GM19023 (cell line): ENCODE measurements around the gene PDCD1.
"Not testable (repeated sequence)": the region's sequence is repeated elsewhere in the genome, so short reads cannot be mapped to it uniquely, and the experiment has no call there.

Experiments
- ATAC-seq: cut with Tn5 transposase; IDR thresholded peaks from one replicate; pipeline ENCODE4 v1.9.1; 2021; ENCODE audit warnings: mild to moderate bottlenecking, moderate library complexity; ENCODE audit not compliant: unreplicated experiment

PDCD1 gene

DNA sequence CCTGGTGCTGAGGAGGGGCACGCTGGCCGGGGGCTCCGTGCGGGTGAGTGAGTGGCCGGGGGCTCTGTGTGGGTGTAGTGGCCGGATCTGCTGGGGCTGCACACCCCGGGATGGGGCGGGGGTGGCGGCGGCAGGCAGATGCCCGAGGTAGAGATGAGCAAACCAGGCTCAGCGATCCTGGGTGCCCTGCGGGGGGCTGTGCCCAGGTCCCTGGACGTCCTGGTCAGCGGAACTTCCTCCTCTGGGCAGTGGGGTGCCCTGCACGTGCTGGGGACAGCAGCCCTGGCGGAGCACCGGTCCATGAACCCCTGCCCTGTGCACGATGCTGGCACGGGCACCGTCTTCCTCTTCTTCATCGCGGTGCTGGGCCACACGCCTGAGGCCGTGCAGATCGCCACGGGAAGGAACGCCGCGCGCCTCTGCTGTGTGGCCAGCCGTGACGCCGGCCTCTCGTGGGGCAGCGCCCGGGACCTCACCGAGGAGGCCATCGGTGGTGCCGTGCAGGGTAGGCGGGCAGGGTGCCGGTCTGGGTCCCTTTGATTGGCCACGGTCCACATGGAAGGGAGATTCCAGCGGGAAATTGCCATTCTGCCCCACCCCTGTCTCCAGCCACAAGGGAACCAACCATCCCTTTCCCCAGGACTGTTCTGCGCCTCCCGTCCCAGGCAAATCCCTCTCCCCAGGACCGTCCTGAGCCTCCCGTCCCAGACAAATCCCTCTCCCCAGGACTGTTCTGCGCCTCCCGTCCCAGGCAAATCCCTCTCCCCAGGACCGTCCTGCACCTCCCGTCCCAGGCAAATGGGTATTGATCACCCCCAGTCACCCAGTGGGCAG lies 43.8 kb downstream of the PDCD1 start:
- no peak for ATAC-seq

DNA sequence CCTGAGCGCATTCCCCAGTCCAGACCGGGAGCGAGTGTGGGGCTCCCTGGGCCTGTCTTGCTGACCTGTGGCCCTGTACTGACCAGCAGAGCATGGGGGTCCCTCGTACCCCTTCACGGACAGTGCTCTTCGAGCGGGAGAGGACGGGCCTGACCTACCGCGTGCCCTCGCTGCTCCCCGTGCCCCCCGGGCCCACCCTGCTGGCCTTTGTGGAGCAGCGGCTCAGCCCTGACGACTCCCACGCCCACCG lies 44.4 kb downstream of the PDCD1 start:
- ATAC-seq = no peak

DNA sequence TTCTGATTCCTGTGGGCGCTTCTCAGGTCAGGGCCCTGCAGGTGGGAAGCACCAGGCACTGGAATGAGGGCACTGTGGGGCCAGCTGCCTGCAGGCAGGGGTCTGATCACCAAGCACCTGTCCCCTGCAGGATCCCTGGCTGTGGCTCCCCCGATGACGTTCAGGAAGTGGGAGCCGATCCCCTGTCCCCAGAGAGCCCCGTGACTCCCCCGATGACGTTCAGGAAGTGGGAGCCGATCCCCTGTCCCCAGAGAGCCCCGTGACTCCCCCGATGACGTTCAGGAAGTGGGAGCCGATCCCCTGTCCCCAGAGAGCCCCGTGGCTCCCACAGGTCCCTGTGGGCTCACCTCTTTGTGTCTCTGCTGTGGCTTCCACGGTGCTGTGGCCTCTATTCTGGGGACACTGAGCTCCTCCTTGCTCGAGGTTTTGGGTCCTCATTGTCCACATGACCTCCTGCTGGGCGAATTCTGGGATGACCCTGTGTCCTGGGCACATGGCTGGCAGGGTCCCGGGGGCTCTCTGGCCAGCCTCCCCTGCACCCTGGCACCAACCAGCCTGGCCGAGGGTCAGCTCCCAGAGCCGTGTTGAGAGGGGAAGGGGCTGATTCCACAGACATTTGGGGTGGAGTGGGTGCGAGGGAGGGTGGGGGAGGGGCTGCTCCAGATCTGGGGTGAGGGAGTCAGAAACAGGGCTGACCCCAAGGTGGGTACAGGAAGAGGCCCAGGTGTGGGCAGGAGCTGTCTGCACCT lies 44.9 kb downstream of the PDCD1 start:
- ATAC-seq = no peak

DNA sequence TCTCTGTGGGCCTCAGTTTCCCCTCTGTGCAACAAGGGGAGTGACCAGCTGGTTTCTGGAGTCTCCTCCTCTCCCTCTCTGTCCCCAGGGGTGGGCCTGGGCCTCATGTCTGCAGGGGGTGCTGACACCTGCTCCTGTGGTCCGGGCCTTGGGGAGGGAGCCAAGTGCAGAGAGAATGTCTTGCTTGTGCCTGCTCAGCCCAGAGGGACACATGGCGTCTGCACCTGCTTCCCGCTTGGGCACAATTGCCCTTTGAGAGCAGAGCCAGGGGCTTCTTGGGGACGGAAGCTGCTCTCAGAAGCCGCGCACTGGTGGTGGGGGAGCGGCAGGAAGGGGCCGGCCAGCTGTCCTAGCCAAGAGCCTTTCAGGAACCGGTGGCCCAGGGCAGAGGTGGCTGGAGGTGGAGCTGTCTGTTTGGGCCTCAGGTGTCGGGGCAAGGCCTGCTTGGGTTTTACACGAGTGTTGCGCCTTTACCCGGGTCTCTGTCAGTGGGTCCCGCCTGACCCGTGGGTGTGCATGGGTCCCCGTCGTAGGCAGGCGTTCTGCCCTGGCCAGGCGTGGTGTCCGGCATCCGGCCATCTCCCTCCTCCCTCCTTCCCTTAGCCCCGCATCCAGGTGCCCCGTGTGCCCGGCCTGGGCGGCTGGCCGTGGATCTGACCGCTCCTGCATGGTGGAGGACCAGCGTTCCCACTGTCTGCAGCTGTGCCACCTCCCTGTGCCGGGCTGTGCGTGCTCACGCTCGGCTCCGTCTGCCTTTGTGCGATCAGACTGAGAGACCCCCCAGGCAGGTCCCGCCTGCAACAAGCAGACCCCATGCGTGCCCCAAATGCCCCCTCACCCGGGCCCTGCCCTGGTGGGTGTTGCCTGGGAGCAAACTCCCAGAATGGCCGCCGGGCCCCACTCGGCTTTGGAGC lies 45.7 kb downstream of the PDCD1 start:
- no peak for ATAC-seq

- ATAC-seq = no peak
These were observed 46.6 kb downstream of the PDCD1 start for GRCh38 chr2:241811952-241812729.

DNA sequence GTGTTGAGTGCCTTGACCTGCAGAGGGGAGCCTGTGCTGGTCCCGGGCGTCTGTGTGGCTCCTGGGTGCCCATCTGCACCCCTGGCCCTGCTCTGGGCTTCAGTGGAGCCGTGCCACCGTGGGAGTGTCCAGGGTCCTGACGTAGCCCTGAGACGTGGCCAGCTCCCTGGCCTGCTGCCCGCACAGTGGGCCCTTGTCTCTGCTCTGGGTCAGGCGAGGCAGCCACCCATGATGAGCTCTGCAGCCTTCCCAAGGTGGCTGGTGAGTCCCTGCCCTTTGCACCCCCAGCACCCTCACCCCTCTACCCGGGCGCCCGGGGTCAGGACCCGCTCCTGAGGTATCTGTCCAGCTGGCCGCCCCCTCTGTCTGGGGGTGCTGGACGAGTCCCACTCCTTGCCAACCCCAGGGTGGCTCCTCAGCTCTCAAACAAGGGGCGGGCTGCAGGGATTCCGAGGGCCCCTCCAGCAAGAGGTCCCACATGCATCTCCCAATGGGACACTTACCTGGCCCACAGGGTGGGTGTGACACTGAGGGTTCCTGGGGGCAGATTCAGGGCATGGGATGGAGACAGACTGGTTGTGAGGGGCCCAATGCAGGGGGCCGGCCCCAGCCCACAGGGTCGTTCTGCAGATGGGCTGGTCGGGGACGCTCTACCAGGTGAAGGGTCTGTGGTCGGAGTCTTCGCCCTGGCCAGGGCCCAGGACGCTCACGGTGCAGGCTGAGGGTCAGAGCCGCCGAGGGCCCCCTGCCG lies 47.3 kb downstream of the PDCD1 start:
- no peak for ATAC-seq

DNA sequence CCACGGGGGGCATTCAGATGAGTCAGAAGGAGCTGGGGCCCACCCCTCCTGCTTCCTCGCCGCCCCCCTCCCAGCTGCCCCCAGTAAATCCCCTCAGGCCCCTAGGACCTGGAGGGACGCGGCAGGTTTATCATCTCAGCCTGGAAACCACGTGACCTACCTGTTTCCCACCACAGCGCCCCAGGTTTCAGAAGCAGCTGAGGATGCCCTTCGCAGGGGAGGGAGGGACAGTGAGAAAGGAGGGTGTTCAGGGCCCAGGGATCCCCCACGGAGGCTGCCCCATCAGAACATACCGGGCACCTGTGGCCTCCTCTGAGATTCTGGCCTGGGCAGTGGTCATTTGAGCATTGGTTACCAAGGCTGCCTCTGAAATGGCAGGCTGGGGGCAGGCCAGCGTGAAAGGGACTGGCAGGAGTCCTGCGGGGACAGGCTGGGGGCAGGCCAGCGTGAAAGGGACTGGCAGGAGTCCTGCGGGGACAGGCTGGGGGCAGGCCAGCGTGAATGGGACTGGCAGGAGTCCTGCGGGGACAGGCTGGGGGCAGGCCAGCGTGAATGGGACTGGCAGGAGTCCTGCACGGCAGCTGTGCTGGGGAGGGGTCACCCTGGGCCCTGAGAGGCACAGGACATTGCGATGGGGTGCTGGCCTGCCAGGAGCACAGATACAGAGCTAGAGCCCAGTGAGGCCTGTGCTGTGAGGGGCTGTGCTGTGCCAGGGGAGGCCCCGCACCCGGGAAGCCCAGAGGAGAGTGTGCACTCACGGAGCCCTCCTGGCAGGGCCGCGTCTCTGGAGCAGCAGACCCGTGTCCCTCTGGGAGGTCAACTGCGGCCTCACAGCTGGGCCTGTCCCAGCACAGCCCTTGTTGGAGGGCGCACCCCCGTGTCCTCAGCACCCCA lies 48.1 kb downstream of the PDCD1 start:
- no peak for ATAC-seq

DNA sequence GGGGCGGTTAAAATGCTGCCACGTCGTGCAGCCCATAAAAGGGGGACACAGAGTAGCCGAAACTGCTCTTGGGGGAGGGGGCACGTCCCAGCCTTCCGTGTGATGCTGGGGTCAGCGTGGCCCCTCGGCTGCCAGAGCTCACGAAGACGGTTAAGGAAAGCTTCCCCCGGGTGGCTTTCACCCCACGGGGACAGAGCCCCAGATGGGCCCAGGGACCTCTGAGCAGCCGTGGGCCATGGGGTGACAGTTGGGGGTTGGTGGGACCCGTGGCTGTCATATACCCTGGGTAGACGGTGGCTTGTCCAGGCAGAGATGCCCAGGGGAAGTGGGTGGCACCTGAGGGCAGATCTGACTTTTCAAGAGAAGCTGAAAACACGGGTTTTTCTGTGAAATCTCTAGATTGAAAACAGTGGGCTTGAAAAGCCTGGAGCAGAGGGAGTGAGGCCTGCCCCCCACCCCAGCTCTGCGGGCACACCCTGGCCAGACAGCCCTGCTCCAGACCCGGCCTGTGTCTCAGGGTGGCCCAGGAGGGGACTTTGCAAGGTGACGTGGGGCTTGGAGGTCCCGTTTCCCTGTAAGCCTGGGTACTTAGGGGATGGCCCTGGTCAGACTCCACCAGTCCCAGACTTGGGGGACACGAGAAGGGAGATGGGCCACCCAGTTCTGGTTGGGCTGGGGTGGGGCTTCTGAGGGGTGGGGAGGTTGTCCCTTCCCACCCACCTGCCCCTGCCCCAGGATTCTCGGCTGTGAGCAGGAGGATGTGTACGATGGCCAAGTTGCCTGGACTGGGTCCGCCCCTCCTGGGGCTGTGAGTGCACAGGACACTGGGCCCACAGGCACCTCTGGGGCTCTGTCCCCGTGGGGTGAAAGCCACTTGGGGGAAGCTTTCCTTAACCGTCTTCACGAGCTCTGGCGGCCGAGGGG lies 49.0 kb downstream of the PDCD1 start:
- ATAC-seq = no peak

DNA sequence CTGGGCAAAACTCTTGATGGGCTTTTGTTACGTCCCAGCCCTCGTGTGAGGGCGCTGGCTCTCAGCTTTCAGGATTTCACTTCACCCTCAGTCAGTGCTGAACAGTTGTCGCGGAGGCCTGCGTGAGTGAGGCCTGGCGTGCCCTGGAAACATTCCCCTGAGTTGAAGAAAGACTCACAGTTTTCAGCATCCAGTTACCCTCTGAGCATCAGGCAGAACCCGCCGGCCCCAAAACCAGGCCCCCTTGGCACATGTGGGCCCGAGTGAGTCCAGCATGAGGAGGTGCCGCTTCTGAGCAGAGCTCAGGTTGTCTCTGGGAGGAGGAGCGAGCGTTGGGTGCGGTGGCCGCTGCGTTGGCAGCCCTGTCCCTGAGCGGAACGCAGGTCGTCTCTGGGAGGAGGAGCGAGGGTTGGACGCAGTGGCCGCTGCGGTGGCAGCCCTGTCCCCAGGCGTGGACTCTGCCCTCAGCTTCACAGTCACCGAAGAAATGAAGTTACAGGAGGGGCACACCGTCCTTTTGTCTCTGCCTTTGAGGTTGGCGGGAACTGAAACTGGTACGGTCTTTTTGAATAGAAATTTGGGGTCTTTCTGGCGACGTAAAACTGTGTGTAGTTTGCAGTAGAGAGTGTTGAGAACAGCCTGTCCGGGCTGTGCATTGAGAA lies 49.8 kb downstream of the PDCD1 start, which contains the start of gene NEU4:
TSS of gene NEU4 (plus strand) at position 473 of the 662 bp plus-strand sequence. CDS start 5,292 bp downstream, outside the sequence.
- no peak for ATAC-seq

DNA sequence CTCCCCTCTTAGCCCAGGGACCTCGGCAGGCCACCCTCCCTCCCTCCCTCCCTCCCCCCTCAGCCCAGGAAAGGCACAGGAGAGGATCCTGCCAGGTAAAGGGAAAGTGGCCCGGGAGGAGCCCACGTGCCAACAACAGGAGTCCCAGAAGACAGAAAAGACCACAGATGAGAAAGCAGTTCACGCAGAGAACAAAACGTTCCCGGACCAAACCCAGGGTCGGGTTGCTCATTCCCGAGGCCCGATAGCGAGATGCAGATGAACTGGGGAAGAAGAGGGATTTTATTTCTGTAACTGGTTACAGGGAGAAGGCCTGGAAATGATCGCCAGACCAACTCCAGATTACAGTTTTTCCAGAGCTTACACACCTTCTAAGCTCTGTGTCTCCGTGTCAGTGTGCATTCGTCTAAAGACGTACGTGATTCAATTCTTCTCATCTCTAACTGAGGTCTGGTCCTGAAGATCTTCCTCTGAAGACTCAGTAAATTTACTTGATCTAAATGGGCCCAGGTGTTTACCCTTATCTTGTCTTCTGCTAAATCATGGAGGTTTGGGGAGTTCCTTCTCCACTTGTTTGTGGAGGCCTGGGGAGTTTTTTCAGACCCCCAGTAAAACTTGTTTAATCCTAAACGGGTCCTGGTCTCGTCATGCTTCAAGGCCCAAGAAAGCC lies 50.5 kb downstream of the PDCD1 start:
- no peak for ATAC-seq

GRCh38 chr2:241806217-241806616 lies 52.5 kb downstream of the PDCD1 start:
- not testable (repeated sequence) for ATAC-seq

DNA sequence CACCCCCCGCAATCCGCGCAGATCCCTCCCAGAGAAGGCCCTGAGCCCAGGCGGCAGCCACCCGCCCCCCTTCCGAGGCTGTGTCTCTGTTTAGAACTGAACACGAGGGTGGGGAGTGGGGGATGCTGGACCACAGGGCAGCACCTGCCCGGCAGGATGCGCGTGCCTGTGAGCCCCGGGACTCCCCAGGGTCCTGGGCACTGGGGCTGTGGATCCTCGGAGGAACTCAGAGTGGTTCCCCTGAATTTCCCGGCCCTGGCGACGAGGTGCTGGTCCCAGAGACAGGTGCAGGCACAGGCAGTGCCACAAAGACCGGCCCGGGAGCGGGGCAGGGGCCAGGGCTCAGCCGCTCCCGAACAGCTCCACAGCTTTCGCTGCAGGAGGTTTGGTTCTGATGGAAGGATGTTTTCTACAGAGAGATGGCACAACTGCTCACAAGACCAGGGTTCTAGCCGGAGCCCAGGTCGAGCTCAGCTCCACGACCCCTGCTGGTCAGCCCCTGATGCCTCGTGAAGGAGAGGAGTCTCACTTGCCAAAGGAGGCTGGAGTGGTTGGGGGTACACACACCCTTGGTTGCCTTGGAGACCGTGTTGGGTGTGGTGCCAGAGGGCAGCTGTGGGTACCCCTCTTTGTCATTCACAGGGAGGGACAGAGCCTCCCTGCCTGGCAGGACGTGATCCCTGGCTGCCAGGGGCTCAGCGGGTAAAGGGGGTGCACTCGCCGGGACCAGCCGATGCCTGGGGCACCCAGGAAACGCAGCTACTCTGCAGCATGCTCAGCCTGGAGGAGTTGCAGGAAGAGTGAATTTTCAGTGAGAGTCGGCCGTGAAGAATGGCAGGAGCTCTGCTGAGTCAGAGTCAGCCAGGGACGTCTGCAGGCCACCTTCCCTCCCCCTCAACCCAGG lies 54.1 kb downstream of the PDCD1 start:
- ATAC-seq = no peak

- ATAC-seq = no peak
These were observed 55.0 kb downstream of the PDCD1 start for GRCh38 chr2:241803387-241804325.

DNA sequence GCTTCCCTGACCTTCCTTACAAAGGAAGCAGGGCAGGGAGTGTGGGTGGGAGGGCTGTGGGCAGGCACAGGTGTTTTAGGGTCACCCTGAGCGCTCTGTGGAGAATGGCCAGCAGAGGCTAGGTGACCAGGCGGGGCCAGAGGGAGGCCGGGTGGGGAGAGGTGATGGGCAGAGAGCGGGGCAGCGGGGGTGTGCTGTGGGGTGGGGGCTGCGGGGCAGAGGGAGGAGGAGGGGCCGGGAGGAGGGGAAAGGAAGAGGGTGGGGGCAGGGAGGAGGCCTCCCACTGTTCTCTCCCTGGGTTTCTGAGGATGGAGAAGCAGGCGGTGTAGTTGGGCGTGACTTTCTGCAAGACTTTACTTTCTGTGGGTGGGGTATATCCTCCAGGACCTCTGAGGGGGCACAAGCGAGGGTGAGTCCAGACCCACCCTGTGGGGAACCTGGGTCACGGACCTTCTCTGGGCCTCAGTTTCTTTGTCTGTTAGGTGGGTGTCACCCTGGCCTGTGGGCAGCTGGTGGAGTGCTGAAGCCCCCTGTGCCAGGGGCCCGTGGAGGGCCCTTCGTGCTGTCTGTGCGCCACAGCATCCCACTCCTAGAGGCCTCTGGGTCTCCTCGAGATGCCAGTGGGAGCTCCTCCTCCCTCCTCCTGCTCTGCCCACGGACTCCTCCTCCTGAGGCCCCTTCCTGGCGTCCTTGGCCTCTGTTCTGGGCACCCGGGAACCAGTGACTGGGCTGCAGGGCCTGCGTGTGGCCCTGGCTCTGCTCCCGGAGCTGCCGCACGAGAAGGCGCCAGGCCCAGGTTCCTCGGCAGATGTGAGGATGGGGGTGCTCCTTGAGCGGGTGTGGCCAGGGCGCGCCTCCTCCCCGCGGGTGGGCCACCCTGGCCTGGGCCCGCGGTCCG lies 56.0 kb downstream of the PDCD1 start:
- ATAC-seq = no peak
